Keratinocyte (primary cell): Measurements from ENCODE around the gene SURF1. TPM values are rescaled to one million over a fixed set of nuclear protein-coding genes. Genes with fewer than 3 reads are reported as not detected.

ENCODE experiments used
- DNase-seq: peaks from one replicate; pipeline ENCODE4 v3.0.0-alpha.2; 2011; ENCODE audit warnings: low read depth, missing footprints, low spot score
- FAIRE-seq: peaks from 2 replicates; lab custom pipeline; 2011; peaks lifted over from hg19 to GRCh38; lab: Jason Lieb, UNC
- H2AFZ ChIP-seq: 2 replicates; pipeline ENCODE4 v1.6.0; 2012; ENCODE audit warnings: low read length, control low read depth, inconsistent platforms; ENCODE audit not compliant: control insufficient read depth
- H3K27ac ChIP-seq: 2 replicates; pipeline ENCODE4 v1.5.1; 2011; ENCODE audit warnings: low read length; ENCODE audit not compliant: control insufficient read depth, insufficient read depth
- H3K27me3 ChIP-seq: 3 replicates; pipeline ENCODE4 v1.6.0; 2011; ENCODE audit warnings: low read length; ENCODE audit not compliant: control insufficient read depth, insufficient read depth; ENCODE audit errors: extremely low read depth
- H3K36me3 ChIP-seq, 2 experiments: 2 replicates in 1 of 2; 3 replicates in 1 of 2; pipeline ENCODE4 v1.5.1; 2011; ENCODE audit warnings: low read length in 2 of 2, mild to moderate bottlenecking in 1 of 2; ENCODE audit not compliant: control insufficient read depth in 2 of 2, insufficient read depth in 2 of 2; ENCODE audit errors: extremely low read depth in 1 of 2
- H3K4me1 ChIP-seq: 3 replicates; pipeline ENCODE4 v1.5.1; 2011; ENCODE audit warnings: low read length; ENCODE audit not compliant: control insufficient read depth, insufficient read depth; ENCODE audit errors: extremely low read depth
- H3K4me2 ChIP-seq: 3 replicates; pipeline ENCODE4 v1.6.0; 2011; ENCODE audit warnings: low read depth, low read length; ENCODE audit not compliant: control insufficient read depth, insufficient read depth; ENCODE audit errors: extremely low read depth
- H3K4me3 ChIP-seq, 3 experiments: fragments of 200-600 bp in 1 of 3; sonication (generic) in 1 of 3; 2 replicates in 2 of 3; 3 replicates in 1 of 3; pipeline ENCODE4 v1.5.1; 2011 to 2016; ENCODE audit warnings: low read length in 3 of 3, mild to moderate bottlenecking in 3 of 3, control low read depth in 2 of 3, inconsistent platforms in 1 of 3, low read depth in 1 of 3, mixed read lengths in 1 of 3, mixed run types in 1 of 3, moderate library complexity in 1 of 3; ENCODE audit not compliant: control insufficient read depth in 2 of 3, insufficient read depth in 2 of 3; ENCODE audit errors: extremely low read depth in 1 of 3
- H3K79me2 ChIP-seq: 2 replicates; pipeline ENCODE4 v1.6.0; 2012; ENCODE audit warnings: low read length; ENCODE audit not compliant: control insufficient read depth, insufficient read depth
- H3K9ac ChIP-seq: 3 replicates; pipeline ENCODE4 v1.6.0; 2011; ENCODE audit warnings: low read length; ENCODE audit not compliant: control insufficient read depth, insufficient read depth; ENCODE audit errors: extremely low read depth
- H3K9me1 ChIP-seq: 3 replicates; pipeline ENCODE4 v1.6.0; 2011; ENCODE audit warnings: low read length; ENCODE audit not compliant: control insufficient read depth, insufficient read depth; ENCODE audit errors: extremely low read depth
- H3K9me3 ChIP-seq: 2 replicates; pipeline ENCODE4 v1.5.1; 2012; ENCODE audit warnings: low read depth, low read length; ENCODE audit not compliant: control insufficient read depth
- H4K20me1 ChIP-seq: 3 replicates; pipeline ENCODE4 v1.6.0; 2011; ENCODE audit warnings: low read length; ENCODE audit not compliant: control insufficient read depth, insufficient read depth; ENCODE audit errors: extremely low read depth
- CTCF ChIP-seq, 3 experiments: IDR thresholded peaks in 1 of 3; conservative IDR thresholded peaks in 1 of 3; optimal IDR thresholded peaks in 1 of 3; 2 replicates in 2 of 3; 3 replicates in 1 of 3; pipeline versions ENCODE3 to v1.5.1; 2011; ENCODE audit warnings: low read length in 3 of 3, mild to moderate bottlenecking in 3 of 3, moderate library complexity in 2 of 3, control low read depth in 1 of 3, inconsistent platforms in 1 of 3; ENCODE audit not compliant: insufficient read depth in 2 of 3; ENCODE audit errors: extremely low read depth in 1 of 3
- EZH2 ChIP-seq: IDR thresholded peaks from one replicate; pipeline ENCODE4 v1.6.1; 2012; ENCODE audit warnings: inconsistent platforms, mild to moderate bottlenecking, low read length, moderate library complexity
- dilution Hi-C: fragments of 300-500 bp; cut with MboI; formaldehyde crosslinking; loops from one replicate; pipeline ENCODE4 v1.7.0; 2020; ENCODE audit warnings: low sequenced_read_pairs; ENCODE audit not compliant: extremely low pct_ligation_motif_present
- polyA plus RNA-seq, 5 experiments: library from polyadenylated mRNA; depleted of rRNA in 3 of 5; stranded (reverse) in 3 of 5; stranded (forward) in 1 of 5; unstranded in 1 of 5; fragments of >200 nt; gene quantifications; 1 replicate in 1 of 5; 2 replicates in 3 of 5; 3 replicates in 1 of 5; pipeline versions ENCODE4 v1.2.1 to v1.2.3, GENCODE V29; 2011 to 2012; ENCODE audit warnings: missing spikeins in 2 of 5, low read depth in 1 of 5, low replicate concordance in 1 of 5

Gene SURF1
- polyA plus RNA-seq, 1 donor (not counting 4 experiments of a cell fraction or from before 2014, with no cell fraction given): 31.1 TPM

- no peak overlapping the region for H3K9ac ChIP-seq
- no peaks in the 10 kb centered on the region for H3K4me1 ChIP-seq
- no peak overlapping the region for H2AFZ ChIP-seq
- dilution Hi-C loops: no loop called here
- H4K20me1 ChIP-seq: peaks cover 4% of the 10 kb centered on the region
- no peaks in the 10 kb centered on the region for H3K79me2 ChIP-seq
- H3K4me3 ChIP-seq: no peak overlapping the region
- peaks cover 0 to 8% of the 10 kb centered on the region in 2 experiments for H3K36me3 ChIP-seq
- no peaks in the 10 kb centered on the region for H3K9me1 ChIP-seq
- no peak overlapping the region for H3K27ac ChIP-seq
- FAIRE-seq: no peak
- no peak for DNase-seq
- no peaks in the 10 kb centered on the region for H3K9me3 ChIP-seq
- no peak overlapping the region for H3K4me2 ChIP-seq
- TF ChIP-seq CTCF (optimal IDR thresholded peaks at IDR 0.05 in 1 of 3, IDR thresholded peaks at IDR 0.05 in 1 of 3, conservative IDR thresholded peaks at IDR 0.05 in 1 of 3; ENCODE audit: extremely low read depth in 1 of 3, insufficient read depth in 2 of 3, low read length in 3 of 3): no peak
- TF ChIP-seq EZH2: no peak
- peaks cover 6% of the 10 kb centered on the region for H3K27me3 ChIP-seq
Measured at GRCh38 chr9:133400292-133400691, 44.0 kb upstream of the SURF1 start.

DNA sequence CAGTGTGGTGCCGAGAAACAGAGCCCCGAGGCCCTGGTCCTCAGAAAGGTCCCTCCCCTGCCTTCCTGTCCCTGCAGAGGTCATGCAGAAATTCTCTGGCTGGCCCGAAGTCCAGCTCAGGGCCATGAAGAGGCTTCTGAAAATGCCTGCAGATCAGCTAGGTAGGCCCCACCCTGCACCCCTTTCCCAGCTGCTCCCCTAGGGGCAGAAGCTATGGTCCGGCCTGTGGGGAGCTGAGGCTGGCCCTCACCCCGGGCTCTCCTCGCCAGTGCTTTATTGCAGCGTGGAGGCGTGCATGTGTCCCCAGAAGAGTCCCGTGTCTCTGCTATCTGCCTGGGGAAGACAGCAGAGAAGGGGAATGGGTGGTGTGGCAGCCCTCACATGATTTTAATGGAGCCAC, 41.6 kb upstream of the SURF1 start:
- dilution Hi-C loops: no loop called here
- H3K4me3 ChIP-seq: no peak overlapping the region
- H4K20me1 ChIP-seq: no peaks in the 10 kb centered on the region
- DNase-seq (no peak), FAIRE-seq (no peak)
- no peaks in the 10 kb centered on the region for H3K4me1 ChIP-seq
- no peak overlapping the region for H3K9ac ChIP-seq
- H3K4me2 ChIP-seq: no peak overlapping the region
- no peaks in the 10 kb centered on the region for H3K9me1 ChIP-seq
- H2AFZ ChIP-seq: no peak overlapping the region
- H3K79me2 ChIP-seq: no peaks in the 10 kb centered on the region
- no peaks in the 10 kb centered on the region for H3K9me3 ChIP-seq
- H3K27ac ChIP-seq: no peak overlapping the region
- H3K36me3 ChIP-seq: no peaks in the 10 kb centered on the region
- H3K27me3 ChIP-seq: peaks cover 15% of the 10 kb centered on the region
- TF ChIP-seq EZH2 (no peak), CTCF (optimal IDR thresholded peaks at IDR 0.05 in 1 of 3, IDR thresholded peaks at IDR 0.05 in 1 of 3, conservative IDR thresholded peaks at IDR 0.05 in 1 of 3; ENCODE audit: extremely low read depth in 1 of 3, insufficient read depth in 2 of 3, low read length in 3 of 3) (no peak)
